ENCODE data around the gene PRSS56. TPM values are rescaled to one million over a fixed set of nuclear protein-coding genes. Genes with fewer than 3 reads are reported as not detected.
A peak's percentile ranks its signal among the peaks of the same experiment; 100 is the strongest.

The PRSS56 gene
- total and polyA plus RNA-seq, 3 donors from 2014 or later: 0.86 to 1.2 (median 0.87) TPM

GRCh38 chr2:232506709-232507108 is 13.5 kb upstream of the PRSS56 start:
- Histone ChIP-seq H3K36me3 (ENCODE audit: low read depth, missing control alignments) (no peaks in the 10 kb centered on the region), H3K27me3 (no peaks in the 10 kb centered on the region), H3K4me1 (peaks cover 16% of the 10 kb centered on the region), H3K27ac (no peak overlapping the region), H3K9me3 (no peaks in the 10 kb centered on the region), H3K4me3 (no peak overlapping the region)
- intact Hi-C loops (cut with DNase I; ENCODE audit: low total_unique reads): no loop called here
- no peak for TF ChIP-seq CTCF (IDR thresholded peaks at IDR 0.05)
- TF ChIP-seq POLR2A (IDR thresholded peaks at IDR 0.05): no peak
- no peak for DNase-seq
- WGBS, 2 donors: 67 to 83% methylated on average over 3 to 4 of the region's 4 CpGs

- no peak for DNase-seq
- intact Hi-C loops (cut with DNase I; ENCODE audit: low total_unique reads): no loop called here
Observed at GRCh38 chr2:232508251-232508650, 11.9 kb upstream of the PRSS56 start.

GRCh38 chr2:232511336-232511890 is 8.8 kb upstream of the PRSS56 start:
- WGBS, 2 donors: 63 to 82% methylated on average over 5 to 11 of the region's 11 CpGs
- Histone ChIP-seq H3K9me3 (no peaks in the 10 kb centered on the region), H3K36me3 (ENCODE audit: low read depth, missing control alignments) (no peaks in the 10 kb centered on the region), H3K27me3 (no peaks in the 10 kb centered on the region), H3K4me1 (no peaks in the 10 kb centered on the region), H3K27ac (no peak overlapping the region), H3K4me3 (no peak overlapping the region)
- DNase-seq: peak; percentile 47
- TF ChIP-seq CTCF (IDR thresholded peaks at IDR 0.05): no peak
- TF ChIP-seq POLR2A (IDR thresholded peaks at IDR 0.05): no peak
- intact Hi-C loops (cut with DNase I; ENCODE audit: low total_unique reads): loop anchor here (10.0 kb wide), 1 partner anchor 607 kb away; no protein-coding TSS in a partner anchor

More at GRCh38 chr2:232508251-232508650, 11.9 kb upstream of the PRSS56 start:
- H3K9me3 ChIP-seq: no peaks in the 10 kb centered on the region
- H3K4me3 ChIP-seq: no peak overlapping the region
- H3K4me1 ChIP-seq: peaks cover 4% of the 10 kb centered on the region
- 91 to 95% methylated on average over 6 to 7 of the region's 7 CpGs for WGBS, 2 donors
- no peak for TF ChIP-seq POLR2A (IDR thresholded peaks at IDR 0.05)
- TF ChIP-seq CTCF (IDR thresholded peaks at IDR 0.05): no peak
- H3K27me3 ChIP-seq: no peaks in the 10 kb centered on the region
- no peak overlapping the region for H3K27ac ChIP-seq
- no peaks in the 10 kb centered on the region for H3K36me3 ChIP-seq (ENCODE audit: low read depth, missing control alignments)

- Histone ChIP-seq H3K4me3 (no peak overlapping the region), H3K27ac (no peak overlapping the region), H3K4me1 (no peaks in the 10 kb centered on the region), H3K27me3 (no peaks in the 10 kb centered on the region), H3K9me3 (no peaks in the 10 kb centered on the region), H3K36me3 (ENCODE audit: low read depth, missing control alignments) (no peaks in the 10 kb centered on the region)
- 88 to 90% methylated on average over 7 to 10 of the region's 10 CpGs for WGBS, 2 donors
- intact Hi-C loops (cut with DNase I; ENCODE audit: low total_unique reads): loop anchor here (10.0 kb wide), 1 partner anchor 608 kb away; no protein-coding TSS in a partner anchor
- TF ChIP-seq POLR2A (IDR thresholded peaks at IDR 0.05) (no peak), CTCF (IDR thresholded peaks at IDR 0.05) (no peak)
- no peak for DNase-seq
Observed at GRCh38 chr2:232512602-232513001, 7.6 kb upstream of the PRSS56 start.

GRCh38 chr2:232513353-232513752 is 6.8 kb upstream of the PRSS56 start:
- 87 to 89% methylated on average over 3 to 5 of the region's 5 CpGs for WGBS, 2 donors
- DNase-seq: no peak
- Histone ChIP-seq H3K9me3 (no peaks in the 10 kb centered on the region), H3K4me3 (no peak overlapping the region), H3K27me3 (no peaks in the 10 kb centered on the region), H3K36me3 (ENCODE audit: low read depth, missing control alignments) (no peaks in the 10 kb centered on the region), H3K27ac (no peak overlapping the region), H3K4me1 (no peaks in the 10 kb centered on the region)
- intact Hi-C loops (cut with DNase I; ENCODE audit: low total_unique reads): loop anchor here (10.0 kb wide), 1 partner anchor 609 kb away; no protein-coding TSS in a partner anchor
- TF ChIP-seq POLR2A (IDR thresholded peaks at IDR 0.05): no peak
- no peak for TF ChIP-seq CTCF (IDR thresholded peaks at IDR 0.05)

All from testis (tissue), 3 donors.